Heart left ventricle (tissue), 16 donors: ENCODE measurements around the gene OR2L2. TPM values are rescaled to one million over a fixed set of nuclear protein-coding genes. Genes with fewer than 3 reads are reported as not detected.

Source experiments
- ATAC-seq, 4 donors: fragments of 200-7000 bp; cut with Tn5 transposase; one replicate each; pipeline ENCODE4 v1.9.1; 2020 to 2022; ENCODE audit warnings: moderate library complexity in 4 of 4, mild to moderate bottlenecking in 3 of 4, moderate number of reproducible peaks in 1 of 4
- DNase-seq, 5 donors: peaks; one replicate each; pipeline ENCODE4 v3.0.0-alpha.2; 2020
- H3K27ac ChIP-seq, 12 donors: fragments of 200-600 bp; sonication (generic) in 4 of 12; one replicate each; pipeline versions ENCODE4 v1.5.0 to v1.8.0; 2016 to 2022; ENCODE audit warnings: mild to moderate bottlenecking in 2 of 12
- H3K27me3 ChIP-seq, 9 donors: fragments of 200-600 bp; sonication (generic) in 2 of 9; one replicate each; pipeline versions ENCODE4 v1.5.1 to v1.8.0; 2016 to 2022; ENCODE audit warnings: mild to moderate bottlenecking in 3 of 9
- H3K36me3 ChIP-seq, 9 donors: fragments of 200-600 bp; sonication (generic) in 2 of 9; one replicate each; pipeline versions ENCODE4 v1.5.0 to v1.8.0; 2018 to 2022; ENCODE audit warnings: mild to moderate bottlenecking in 2 of 9
- H3K4me1 ChIP-seq, 12 donors: fragments of 200-600 bp; sonication (generic) in 4 of 12; one replicate each; pipeline versions ENCODE4 v1.5.0 to v1.8.0; 2016 to 2022; ENCODE audit warnings: mild to moderate bottlenecking in 3 of 12
- H3K4me3 ChIP-seq, 12 donors: fragments of 200-600 bp; sonication (generic) in 4 of 12; one replicate each; pipeline versions ENCODE4 v1.5.0 to v1.8.0; 2017 to 2022; ENCODE audit warnings: mild to moderate bottlenecking in 9 of 12, moderate library complexity in 4 of 12
- H3K9me3 ChIP-seq, 12 donors: fragments of 200-600 bp; sonication (generic) in 4 of 12; one replicate each; pipeline versions ENCODE4 v1.5.0 to v1.8.0; 2016 to 2022; ENCODE audit warnings: mild to moderate bottlenecking in 1 of 12
- POLR2A ChIP-seq, 2 donors: fragments of 450-650 bp; IDR thresholded peaks; one replicate each; pipeline ENCODE4 v1.6.1; 2017; ENCODE audit warnings: antibody characterized with exemption in 2 of 2, mild to moderate bottlenecking in 2 of 2, moderate library complexity in 2 of 2
- WGBS, 4 donors: extraction: QIAGEN DNeasy Blood & Tissue Kit in 2 of 4; methylation state at CpG; one replicate each; pipeline versions ENCODE4 v1.1.5 to v1.1.7; 2013 to 2018; 5-methylcytosine and 5-hydroxymethylcytosine counted together
- intact Hi-C, 10 donors: fragments of 100-400 bp; cut with DNase I; formaldehyde crosslinking; loops; one replicate each; pipeline versions ENCODE4 v1.11.1 to v1.14.2; 2022
- polyA plus RNA-seq, 2 donors: library from polyadenylated mRNA; stranded (reverse); fragments of 200-250 nt; gene quantifications; one replicate each; pipeline ENCODE4 v1.2.3, GENCODE V29; 2013
- total RNA-seq, 9 donors: library from RNA; depleted of rRNA in 2 of 9; stranded (reverse); fragments of >200 nt in 2 of 9; fragmentation: NEBNext Ultra II Directional in 3 of 9; extraction: Animal tissue kit (Norgen Biotek cat#: 25700) in 3 of 9; gene quantifications; one replicate each; pipeline versions ENCODE4 v1.1.0 to v1.2.4, GENCODE V29; 2016 to 2023
- TF ChIP-seq, protein P1 (sequence below), 12 donors: fragments of 200-600 bp; sonication (generic) in 4 of 12; IDR thresholded peaks; one replicate each; pipeline versions ENCODE4 v1.5.0 to v1.8.0; 2018 to 2022; ENCODE audit warnings: antibody characterized with exemption in 12 of 12, mild to moderate bottlenecking in 5 of 12
- donor health status: ischemic (EF 13 %, LVEDD 7.1; RV severe dilation, severe dysfunction).
- donor health status: healthy with polysubstance abuse.
- donor health status: DM: no; HTN: yes; CAD: no.
- donor health status: DM: no; HTN: no; CAD: no.
- donor health status: ischemic (EF 25% LVEDD 6.9; RV normal size, moderate dysfunction).
- donor health status: ischemic (EF 25% LVEDD 5.7; RV mildly dilated, moderate dysfunction).
- donor health status: healthy.
- donor health status: DM: yes; HTN: yes; CAD: no.
- donor health status: ischemic (EF 35%, LVEDD 5.7; RV mildly dilated, moderate dysfunction).
- donor health status: nonischemic (EF 11% LVEDD 7.7; RV severe dilation, severe dysfunction).
- donor health status: DM: yes; HTN: yes; CAD: no.
- donor health status: PGD.
- donor health status: ischemic (EF 29% LVEDD 5.4; RV normal size, mild dysfunction).
- donor health status: nonischemic (EF 23%, LVEDD 6.1; RV moderate dilation, normal function).

Gene OR2L2
- total and polyA plus RNA-seq, 11 donors, result 0.07 TPM; not detected in 10

DNA sequence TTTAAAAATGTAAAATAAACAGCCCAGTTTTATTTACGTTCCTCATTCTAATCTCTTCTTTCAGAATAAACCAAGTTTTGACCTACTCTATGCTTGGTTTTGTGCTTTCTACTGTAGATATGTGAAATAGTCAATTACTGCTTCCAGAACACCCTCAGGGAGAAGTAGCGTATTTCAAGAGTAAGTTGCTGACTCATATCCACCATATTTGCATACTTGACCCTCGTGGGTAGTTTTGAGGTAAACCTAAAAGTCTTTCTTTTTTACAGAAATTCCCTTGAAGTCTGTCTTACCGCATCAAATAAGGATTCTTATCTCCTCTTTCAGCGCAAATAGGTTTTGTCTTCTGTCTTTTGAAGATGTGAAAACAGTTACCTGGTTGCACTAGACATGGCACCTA, 15.3 kb downstream of the OR2L2 start:
- WGBS, 4 donors, result 63 to 70% (median 69%) methylated on average over 5 of the region's 5 CpGs
- no peak overlapping the region for H3K27ac ChIP-seq
- peaks cover 0 to 7% (median 0%) of the 10 kb centered on the region in 12 donors for H3K9me3 ChIP-seq
- H3K4me1 ChIP-seq, result no peaks in the 10 kb centered on the region
- H3K27me3 ChIP-seq, result no peaks in the 10 kb centered on the region
- DNase-seq (no peak), ATAC-seq (no peak)
- TF ChIP-seq, protein P1, sequence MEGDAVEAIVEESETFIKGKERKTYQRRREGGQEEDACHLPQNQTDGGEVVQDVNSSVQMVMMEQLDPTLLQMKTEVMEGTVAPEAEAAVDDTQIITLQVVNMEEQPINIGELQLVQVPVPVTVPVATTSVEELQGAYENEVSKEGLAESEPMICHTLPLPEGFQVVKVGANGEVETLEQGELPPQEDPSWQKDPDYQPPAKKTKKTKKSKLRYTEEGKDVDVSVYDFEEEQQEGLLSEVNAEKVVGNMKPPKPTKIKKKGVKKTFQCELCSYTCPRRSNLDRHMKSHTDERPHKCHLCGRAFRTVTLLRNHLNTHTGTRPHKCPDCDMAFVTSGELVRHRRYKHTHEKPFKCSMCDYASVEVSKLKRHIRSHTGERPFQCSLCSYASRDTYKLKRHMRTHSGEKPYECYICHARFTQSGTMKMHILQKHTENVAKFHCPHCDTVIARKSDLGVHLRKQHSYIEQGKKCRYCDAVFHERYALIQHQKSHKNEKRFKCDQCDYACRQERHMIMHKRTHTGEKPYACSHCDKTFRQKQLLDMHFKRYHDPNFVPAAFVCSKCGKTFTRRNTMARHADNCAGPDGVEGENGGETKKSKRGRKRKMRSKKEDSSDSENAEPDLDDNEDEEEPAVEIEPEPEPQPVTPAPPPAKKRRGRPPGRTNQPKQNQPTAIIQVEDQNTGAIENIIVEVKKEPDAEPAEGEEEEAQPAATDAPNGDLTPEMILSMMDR (IDR thresholded peaks at IDR 0.05), result no peak
- TF ChIP-seq POLR2A (IDR thresholded peaks at IDR 0.05), result no peak
- H3K4me3 ChIP-seq, result no peak overlapping the region
- intact Hi-C loops, result no loop called here
- no peaks in the 10 kb centered on the region for H3K36me3 ChIP-seq

DNA sequence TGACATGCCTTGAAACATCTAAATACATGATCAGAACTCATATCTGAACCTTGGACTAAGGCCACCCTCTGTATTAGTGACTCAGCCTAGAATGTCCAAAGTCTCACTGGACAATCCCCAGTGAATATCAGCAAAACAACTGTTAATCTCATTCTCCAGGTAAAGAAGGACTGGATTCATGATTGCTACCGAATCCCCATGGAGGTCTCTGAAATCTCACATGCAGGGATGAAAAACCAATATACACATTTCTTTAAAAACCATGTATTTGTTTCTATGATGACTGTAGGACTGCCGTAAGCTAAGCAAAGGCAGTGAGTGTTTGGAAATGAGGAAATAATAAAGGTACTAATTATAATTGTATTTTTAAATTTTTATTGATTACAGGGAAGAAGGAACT, 16.7 kb downstream of the OR2L2 start, which contains the start of gene OR2L3:
OR2L3 (plus strand) TSS at position 301 of the 400 bp plus-strand sequence. CDS start 13,846 bp downstream, outside the sequence.
- TF ChIP-seq, protein P1 (IDR thresholded peaks at IDR 0.05), result no peak
- no peak for TF ChIP-seq POLR2A (IDR thresholded peaks at IDR 0.05)
- Histone ChIP-seq H3K9me3 (peaks cover 0 to 4% (median 0%) of the 10 kb centered on the region in 12 donors), H3K27me3 (no peaks in the 10 kb centered on the region), H3K36me3 (no peaks in the 10 kb centered on the region), H3K27ac (no peak within 1 kb of the TSS), H3K4me1 (no peaks in the 10 kb centered on the region), H3K4me3 (no peak within 1 kb of the TSS)
- ATAC-seq (no peak), DNase-seq (no peak)
- intact Hi-C loops, result no loop called here
- WGBS, 4 donors, result 62 to 70% (median 66%) methylated on average over 2 of the region's 2 CpGs

DNA sequence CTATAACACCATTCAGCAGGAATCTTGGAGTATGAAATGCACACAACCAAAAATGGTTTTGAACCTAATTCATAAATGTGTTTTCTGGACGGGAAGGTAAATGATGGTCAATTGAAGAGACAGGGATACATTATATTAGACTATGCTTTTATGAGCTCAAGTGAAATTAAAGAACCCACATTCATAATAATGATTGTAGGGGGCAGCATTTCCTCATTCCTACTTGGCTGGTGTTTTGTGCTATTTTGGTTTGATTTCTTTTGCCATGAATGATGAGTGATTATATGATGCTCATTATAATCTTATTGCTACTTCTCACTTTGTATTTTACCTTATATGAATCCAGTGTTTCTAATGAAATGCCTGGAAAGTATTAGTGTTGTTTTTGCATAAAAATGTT, 17.1 kb downstream of the OR2L2 start:
- ATAC-seq, result no peak
- TF ChIP-seq, protein P1 (IDR thresholded peaks at IDR 0.05), result no peak
- TF ChIP-seq POLR2A (IDR thresholded peaks at IDR 0.05), result no peak
- WGBS, 4 donors, result 39 to 59% (median 52%) methylated on average over 1 of the region's 1 CpG

DNA sequence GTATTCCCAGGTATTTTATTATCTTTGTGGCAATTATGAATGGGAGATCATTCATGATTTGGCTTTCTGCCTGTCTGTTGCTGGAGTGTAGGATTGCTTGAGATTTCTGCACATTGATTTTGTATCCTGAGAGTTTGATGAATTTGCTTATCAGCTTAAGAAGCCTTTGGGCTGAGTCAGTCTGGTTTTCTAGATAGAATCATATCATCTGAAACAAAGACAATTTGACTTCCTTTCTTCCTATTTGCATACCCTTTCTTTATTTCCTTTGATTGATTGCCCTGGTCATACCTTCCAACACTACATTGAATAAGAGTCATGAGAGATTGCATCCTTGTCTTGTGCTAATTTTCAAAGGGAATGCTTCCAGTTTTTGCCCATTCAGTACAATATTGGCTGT, 24.8 kb downstream of the OR2L2 start:
- TF ChIP-seq, protein P1 (IDR thresholded peaks at IDR 0.05), result no peak
- TF ChIP-seq POLR2A (IDR thresholded peaks at IDR 0.05), result no peak
- Histone ChIP-seq H3K4me1 (no peaks in the 10 kb centered on the region), H3K4me3 (no peak overlapping the region), H3K36me3 (no peaks in the 10 kb centered on the region), H3K27ac (no peak overlapping the region), H3K27me3 (no peaks in the 10 kb centered on the region), H3K9me3 (peaks cover 0 to 22% (median 1%) of the 10 kb centered on the region in 12 donors)
- ATAC-seq, result no peak
- DNase-seq, result no peak
- intact Hi-C loops, result no loop called here

More for the DNA sequence above, 17.1 kb downstream of the OR2L2 start:
- Histone ChIP-seq H3K9me3 (peaks cover 0 to 4% (median 0%) of the 10 kb centered on the region in 12 donors), H3K27me3 (no peaks in the 10 kb centered on the region), H3K36me3 (no peaks in the 10 kb centered on the region), H3K4me3 (no peak overlapping the region), H3K4me1 (no peaks in the 10 kb centered on the region), H3K27ac (no peak overlapping the region)
- no peak for DNase-seq
- intact Hi-C loops, result no loop called here
